ENCODE measurements around the gene PHC2.

The PHC2 gene

DNA sequence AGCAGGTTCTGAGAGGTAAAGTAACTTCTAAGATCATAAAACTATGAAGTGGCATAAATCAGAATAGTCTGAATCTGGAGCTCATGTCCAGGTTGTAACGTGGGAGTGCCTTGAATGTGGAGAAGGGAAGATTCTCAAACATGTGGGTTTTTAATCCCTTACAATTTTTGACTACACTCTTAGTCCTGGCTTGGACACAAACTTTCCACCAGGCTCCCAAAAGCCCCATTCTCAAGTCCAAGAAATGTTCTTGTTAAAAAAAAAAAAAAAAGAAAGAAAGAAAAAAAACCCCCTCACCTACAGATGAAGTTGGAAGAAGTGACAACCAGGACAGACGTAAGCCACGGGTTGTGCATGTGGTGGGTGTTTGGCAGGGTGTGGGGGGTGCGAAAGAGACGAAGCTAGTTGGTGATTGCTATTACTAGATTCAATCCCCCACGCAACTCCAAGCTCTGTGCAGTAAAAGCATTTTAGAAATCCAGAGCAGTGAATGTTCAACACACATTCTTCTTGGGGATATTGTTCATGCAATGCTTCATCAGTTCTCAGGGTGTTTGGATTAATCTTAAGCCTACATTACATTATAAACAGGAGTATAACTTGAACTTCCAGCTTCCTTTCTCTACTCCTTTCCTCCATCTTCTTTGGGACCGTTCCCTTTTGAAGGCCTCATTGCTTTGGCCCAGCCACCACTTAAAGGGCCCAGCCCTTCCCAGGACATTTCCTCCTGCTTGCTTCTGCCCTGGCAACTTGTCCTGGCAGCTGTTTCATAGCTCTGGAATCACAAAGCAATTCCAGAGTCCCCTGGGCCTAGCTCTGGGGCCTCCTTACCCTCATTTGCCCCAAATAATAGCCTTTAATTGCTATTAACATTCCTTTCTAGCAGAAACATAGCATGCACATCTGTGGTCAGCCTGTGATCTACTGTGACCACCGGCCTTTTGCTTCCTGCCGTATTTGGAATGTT, 41.8 kb downstream of the PHC2 start:
- no peak for DNase-seq

- DNase-seq, result no peak
Measured at GRCh38 chr1:33387625-33388024, 43.3 kb downstream of the PHC2 start.

DNA sequence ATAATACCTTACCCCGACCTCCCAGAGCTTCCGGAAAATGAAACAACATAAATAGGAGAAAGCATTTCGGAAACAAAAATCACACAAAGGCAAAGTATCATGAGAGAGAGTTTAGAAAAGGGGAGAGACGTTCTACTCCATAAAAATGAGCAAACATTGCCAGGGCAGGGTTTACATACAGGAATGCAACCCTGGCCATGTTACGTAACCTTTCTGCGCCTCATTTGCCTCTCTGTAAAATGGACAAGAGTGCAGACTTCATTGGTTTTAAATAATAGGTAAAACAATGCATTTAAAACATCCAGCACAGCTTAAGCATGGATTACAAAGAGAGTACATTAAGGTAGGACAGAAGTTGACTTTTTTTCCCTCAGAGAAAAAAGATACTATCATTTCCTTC, 45.6 kb downstream of the PHC2 start:
- DNase-seq, result no peak

GRCh38 chr1:33384040-33384812, 46.7 kb downstream of the PHC2 start:
- no peak for DNase-seq

DNA sequence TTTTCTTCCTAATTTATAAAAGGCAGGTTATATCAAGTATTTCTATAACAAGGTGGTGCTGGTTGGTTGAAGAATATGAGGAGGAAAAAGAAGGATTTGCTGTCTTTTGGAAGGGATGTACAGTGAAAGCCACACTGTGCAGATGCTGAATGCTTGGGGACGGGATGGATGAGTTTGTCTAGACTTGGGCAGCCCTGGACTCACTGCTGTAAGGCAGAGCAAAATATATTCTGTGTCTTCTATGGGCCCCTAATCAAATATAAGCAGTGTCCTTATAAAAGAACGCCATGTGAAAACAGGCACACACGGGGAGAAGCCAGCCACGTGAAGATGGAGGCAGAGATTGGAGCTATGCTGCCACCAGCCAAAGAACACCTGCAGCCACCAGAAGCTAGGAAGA, 47.4 kb downstream of the PHC2 start:
- DNase-seq, result no peak

DNA sequence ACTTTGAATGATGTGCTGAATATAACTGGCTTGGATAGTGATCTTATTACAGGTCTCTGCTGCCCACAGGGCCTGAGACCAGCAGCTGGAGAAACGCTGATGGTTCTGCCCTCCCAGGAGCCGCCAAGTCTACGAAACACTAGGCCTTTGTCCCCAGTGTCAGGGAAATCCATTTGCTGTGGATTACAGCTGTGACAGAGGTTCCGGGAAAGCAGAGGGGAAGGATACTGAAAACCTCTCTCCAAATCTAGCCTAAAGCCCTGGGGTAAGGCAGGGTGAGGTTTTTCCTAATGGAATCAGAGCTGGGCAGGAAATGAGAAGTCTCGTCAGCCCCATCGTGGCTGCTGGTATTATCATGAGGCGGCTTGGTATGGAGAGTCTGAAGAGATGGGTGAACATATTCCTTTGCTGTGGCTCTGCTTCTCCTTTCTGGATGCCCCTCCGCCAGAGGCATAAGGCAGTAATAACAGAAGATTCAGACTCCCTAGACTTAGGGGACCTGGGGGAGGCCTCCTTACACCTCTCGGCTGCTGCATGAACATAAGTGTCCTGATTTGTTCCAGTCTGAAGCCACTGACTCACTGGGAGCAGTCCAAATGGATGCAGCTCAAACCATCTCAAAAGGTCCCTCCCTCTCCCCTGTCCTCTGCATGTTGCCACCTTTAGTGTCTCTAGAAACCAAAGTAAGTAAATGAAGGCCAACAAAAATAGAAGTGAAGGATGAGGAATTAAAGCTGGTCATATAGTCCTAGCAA, 48.1 kb downstream of the PHC2 start:
- DNase-seq, result no peak

- no peak for DNase-seq
Measured at GRCh38 chr1:33381977-33382376, 48.9 kb downstream of the PHC2 start.

DNA sequence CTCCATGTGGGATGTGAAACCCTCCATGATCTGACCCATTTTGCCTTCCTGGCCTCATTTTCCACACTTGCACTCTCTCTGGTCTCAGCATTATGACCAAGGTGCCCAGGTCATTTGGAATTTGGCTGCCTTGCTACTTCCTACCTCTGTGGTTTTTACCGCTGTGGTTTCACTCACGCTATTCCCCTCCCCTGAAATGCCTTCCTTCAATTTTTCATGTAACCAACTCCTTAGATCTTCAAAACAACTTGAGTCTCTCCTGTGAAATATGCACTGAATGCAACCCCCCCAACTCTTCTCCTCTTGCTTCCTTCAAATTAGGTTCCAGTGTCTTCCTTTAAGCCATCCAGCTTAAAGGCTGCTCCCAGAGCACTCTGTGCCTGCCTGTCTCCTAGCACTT, 50.1 kb downstream of the PHC2 start:
- no peak for DNase-seq

DNA sequence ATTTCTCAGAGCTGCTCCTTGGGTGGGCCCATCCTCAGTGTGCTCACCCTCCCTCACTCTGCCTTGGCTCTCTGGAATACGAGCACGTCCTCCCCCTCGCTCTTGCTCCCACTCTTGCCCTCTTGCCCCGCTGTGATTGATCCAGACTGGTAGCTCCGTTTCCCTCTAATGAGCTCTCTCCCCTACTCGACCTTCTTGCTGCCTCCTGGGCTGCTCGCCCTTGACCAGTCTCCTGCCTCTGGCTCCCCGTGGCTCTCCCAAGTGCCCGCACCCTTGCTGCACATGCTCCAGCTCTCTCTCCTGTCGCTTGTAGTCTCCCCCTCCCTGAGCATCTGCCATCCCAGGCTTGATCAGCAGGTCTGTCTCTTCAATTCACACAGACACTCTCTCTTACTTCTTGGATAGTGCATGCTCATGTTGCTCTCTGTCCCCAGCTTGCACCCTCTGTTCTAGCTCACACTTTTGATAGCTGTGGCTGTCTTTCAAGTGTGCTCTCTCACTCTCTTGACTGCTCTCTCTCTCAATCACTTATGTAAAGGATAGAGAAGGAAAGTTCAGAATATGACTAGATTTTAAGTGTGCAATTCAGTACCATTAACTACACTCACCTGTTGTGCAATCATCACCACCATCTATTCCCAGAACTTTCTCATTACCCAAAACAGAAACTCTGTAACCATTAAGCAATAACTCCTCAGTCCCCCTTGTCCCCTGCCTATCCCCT, 51.1 kb downstream of the PHC2 start:
- no peak for DNase-seq

GRCh38 chr1:33378976-33379375, 51.9 kb downstream of the PHC2 start:
- DNase-seq, result no peak

- no peak for DNase-seq
Measured at GRCh38 chr1:33378524-33378923, 52.4 kb downstream of the PHC2 start.

GRCh38 chr1:33377756-33378155, 53.1 kb downstream of the PHC2 start:
- DNase-seq, result no peak

- DNase-seq, result no peak
Measured at GRCh38 chr1:33377013-33377412, 53.9 kb downstream of the PHC2 start.

GRCh38 chr1:33375316-33375715, 55.6 kb downstream of the PHC2 start:
- DNase-seq, result no peak

- no peak for DNase-seq
Measured at GRCh38 chr1:33374336-33375105, 56.4 kb downstream of the PHC2 start.

- DNase-seq, result no peak
Measured at GRCh38 chr1:33373606-33374005, 57.3 kb downstream of the PHC2 start.

GRCh38 chr1:33372677-33373076, 58.2 kb downstream of the PHC2 start:
- no peak for DNase-seq

GRCh38 chr1:33372162-33372561, 58.7 kb downstream of the PHC2 start:
- DNase-seq, result no peak

DNA sequence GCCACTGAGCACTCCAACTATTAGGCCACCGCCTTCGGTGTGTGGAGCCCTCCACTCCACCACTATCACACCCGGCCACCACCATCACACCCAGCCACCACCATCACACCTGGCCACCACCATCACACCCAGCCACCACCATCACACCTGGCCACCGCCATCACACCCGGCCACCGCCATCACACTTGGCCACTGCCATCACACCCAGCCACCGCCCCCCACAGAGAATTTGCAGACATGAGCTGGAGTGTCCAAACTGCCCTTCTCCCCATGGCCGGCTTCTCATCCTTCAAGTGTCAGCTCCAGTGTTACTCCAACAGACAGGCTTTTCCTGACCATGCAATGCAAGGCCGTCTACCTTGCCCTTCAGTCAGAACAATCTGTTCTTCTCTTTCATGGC, 59.6 kb downstream of the PHC2 start:
- DNase-seq, result no peak

GRCh38 chr1:33370827-33371226, 60.1 kb downstream of the PHC2 start:
- no peak for DNase-seq

- no peak for DNase-seq
Measured at GRCh38 chr1:33370301-33370700, 60.6 kb downstream of the PHC2 start.

- no peak for DNase-seq
Measured at GRCh38 chr1:33369764-33370163, 61.1 kb downstream of the PHC2 start.

All from SHP77 treated with DMSO at 0.1 percent for 48 hours (cell line).